SU-DHL-6 (cell line): ENCODE results near the gene C2CD4C.

Experiments
- H2AFZ ChIP-seq: fragments of 200-600 bp; sonication (generic); 2 replicates; pipeline ENCODE4 v1.6.1; 2014; ENCODE audit warnings: low read depth, mild to moderate bottlenecking, moderate library complexity, mixed read lengths, antibody characterized with exemption, low read length; ENCODE audit not compliant: severe bottlenecking
- H3F3A ChIP-seq: fragments of 200-600 bp; shearing (Covaris generic); 2 replicates; pipeline ENCODE4 v1.6.0; 2016; ENCODE audit warnings: antibody characterized with exemption, mild to moderate bottlenecking; ENCODE audit not compliant: insufficient read depth
- H3K27ac ChIP-seq: fragments of 200-600 bp; sonication (generic); 2 replicates; pipeline ENCODE4 v1.5.1; 2016; ENCODE audit warnings: low read depth, mild to moderate bottlenecking, low read length, moderate library complexity, mixed read lengths
- H3K27me3 ChIP-seq: fragments of 200-600 bp; sonication (generic), shearing (Covaris generic); 2 replicates; pipeline ENCODE4 v1.6.0; 2014; ENCODE audit warnings: mild to moderate bottlenecking, low read length
- H3K36me3 ChIP-seq: fragments of 200-600 bp; sonication (generic); 2 replicates; pipeline ENCODE4 v1.6.1; 2014; ENCODE audit warnings: mild to moderate bottlenecking, low read length, mixed read lengths
- H3K4me2 ChIP-seq: fragments of 300-600, 200-600 bp; shearing (Covaris generic), sonication (generic); 2 replicates; pipeline ENCODE4 v1.6.0; 2014; ENCODE audit warnings: low read length, low read depth, mild to moderate bottlenecking; ENCODE audit not compliant: poor library complexity, severe bottlenecking
- H3K4me3 ChIP-seq: fragments of 200-600 bp; sonication (generic); 2 replicates; pipeline ENCODE4 v1.5.1; 2014; ENCODE audit warnings: antibody characterized with exemption, low read length, mild to moderate bottlenecking, mixed read lengths; ENCODE audit not compliant: insufficient read depth, poor library complexity, severe bottlenecking
- H3K79me2 ChIP-seq: fragments of 200-600 bp; sonication (generic); 2 replicates; pipeline ENCODE4 v1.6.1; 2014; ENCODE audit warnings: mild to moderate bottlenecking, low read length, moderate library complexity; ENCODE audit not compliant: insufficient read depth
- H3K9ac ChIP-seq: fragments of 200-600 bp; sonication (generic); 2 replicates; pipeline ENCODE4 v1.7.0; 2014; ENCODE audit warnings: mild to moderate bottlenecking, low read length
- H3K9me2 ChIP-seq: fragments of 200-600 bp; sonication (generic); replicated peaks from 2 replicates; pipeline ENCODE4 v1.6.1; 2014; ENCODE audit warnings: low read length; ENCODE audit not compliant: insufficient read depth
- H3K9me3 ChIP-seq: fragments of 200-600 bp; sonication (generic); 2 replicates; pipeline ENCODE4 v1.6.1; 2014; ENCODE audit warnings: low read length, mixed read lengths; ENCODE audit not compliant: insufficient read depth
- H4K20me1 ChIP-seq: fragments of 200-600 bp; sonication (generic); 2 replicates; pipeline ENCODE4 v1.6.1; 2014; ENCODE audit warnings: low read depth, mild to moderate bottlenecking, antibody characterized with exemption, low read length, moderate library complexity, mixed read lengths
- CTCF ChIP-seq: fragments of 200-600 bp; sonication (generic); IDR thresholded peaks from one replicate; pipeline ENCODE4 v1.5.1; 2017; ENCODE audit warnings: antibody characterized with exemption, mild to moderate bottlenecking, low read length, moderate library complexity; ENCODE audit not compliant: insufficient read depth, poor library complexity, severe bottlenecking
- EZH2phosphoT487 ChIP-seq: fragments of 200-600 bp; sonication (generic), shearing (Covaris generic); conservative IDR thresholded peaks from 2 replicates; pipeline ENCODE4 v1.6.1; 2018; ENCODE audit warnings: mild to moderate bottlenecking, antibody characterized with exemption, low read length, moderate library complexity, mixed read lengths

Gene C2CD4C

GRCh38 chr19:415292-415691 lies 6.3 kb upstream of the C2CD4C start:
- H4K20me1 ChIP-seq = no peaks in the 10 kb centered on the region
- H2AFZ ChIP-seq = no peak overlapping the region
- H3K36me3 ChIP-seq = no peaks in the 10 kb centered on the region
- H3K27ac ChIP-seq = no peak overlapping the region
- H3K79me2 ChIP-seq = no peaks in the 10 kb centered on the region
- no peaks in the 10 kb centered on the region for H3K9me2 ChIP-seq
- no peak for TF ChIP-seq CTCF
- no peak for TF ChIP-seq EZH2phosphoT487
- no peak overlapping the region for H3K4me3 ChIP-seq
- no peaks in the 10 kb centered on the region for H3K9me3 ChIP-seq
- H3K9ac ChIP-seq = no peak overlapping the region
- H3F3A ChIP-seq = no peaks in the 10 kb centered on the region
- H3K27me3 ChIP-seq = no peaks in the 10 kb centered on the region
- H3K4me2 ChIP-seq = no peak overlapping the region

GRCh38 chr19:413756-414420 lies 4.9 kb upstream of the C2CD4C start:
- no peak for TF ChIP-seq EZH2phosphoT487
- no peak for TF ChIP-seq CTCF
- no peaks in the 10 kb centered on the region for H3K36me3 ChIP-seq
- H3K4me3 ChIP-seq = no peak overlapping the region
- no peak overlapping the region for H3K4me2 ChIP-seq
- H3K9ac ChIP-seq = no peak overlapping the region
- no peaks in the 10 kb centered on the region for H3F3A ChIP-seq
- H3K9me2 ChIP-seq = no peaks in the 10 kb centered on the region
- H3K9me3 ChIP-seq = no peaks in the 10 kb centered on the region
- H2AFZ ChIP-seq = no peak overlapping the region
- H3K79me2 ChIP-seq = no peaks in the 10 kb centered on the region
- H3K27me3 ChIP-seq = no peaks in the 10 kb centered on the region
- H3K27ac ChIP-seq = no peak overlapping the region
- no peaks in the 10 kb centered on the region for H4K20me1 ChIP-seq

- H3K36me3 ChIP-seq = no peaks in the 10 kb centered on the region
- no peaks in the 10 kb centered on the region for H3K79me2 ChIP-seq
- H2AFZ ChIP-seq = no peak overlapping the region
- H3K9ac ChIP-seq = no peak overlapping the region
- H3K9me3 ChIP-seq = no peaks in the 10 kb centered on the region
- H4K20me1 ChIP-seq = no peaks in the 10 kb centered on the region
- no peak for TF ChIP-seq CTCF
- TF ChIP-seq EZH2phosphoT487 = no peak
- no peaks in the 10 kb centered on the region for H3F3A ChIP-seq
- H3K4me2 ChIP-seq = no peak overlapping the region
- H3K9me2 ChIP-seq = no peaks in the 10 kb centered on the region
- no peak overlapping the region for H3K4me3 ChIP-seq
- H3K27ac ChIP-seq = no peak overlapping the region
- H3K27me3 ChIP-seq = no peaks in the 10 kb centered on the region
Observed at GRCh38 chr19:412356-413355, 3.7 kb upstream of the C2CD4C start.
